GM23338 (cell line): ENCODE results near the gene CNOT10. TPM values are rescaled to one million over a fixed set of nuclear protein-coding genes. Genes with fewer than 3 reads are reported as not detected.

Experiments used
- ATAC-seq: fragments of 200-7000 bp; cut with Tn5 transposase; 3 replicates; pipeline ENCODE4 v1.9.1; 2020
- DNase-seq: peaks from one replicate; pipeline ENCODE4 v3.0.0-alpha.2; 2015; ENCODE audit warnings: low spot score
- H2AFZ ChIP-seq: fragments of 200-600 bp; sonication (generic); 2 replicates; pipeline ENCODE4 v1.8.0; 2016; ENCODE audit warnings: antibody characterized with exemption, mild to moderate bottlenecking, moderate library complexity
- H3F3A ChIP-seq: fragments of 200-600 bp; sonication (generic); replicated peaks from 2 replicates; pipeline ENCODE4 v1.8.0; 2017; ENCODE audit warnings: antibody characterized with exemption, mixed run types, low read depth
- H3K27ac ChIP-seq: fragments of 200-600 bp; sonication (generic); 2 replicates; pipeline ENCODE4 v1.6.1; 2016; ENCODE audit warnings: low read depth
- H3K27me3 ChIP-seq: fragments of 200-600 bp; sonication (generic); 2 replicates; pipeline ENCODE4 v1.8.0; 2016; ENCODE audit warnings: mild to moderate bottlenecking, mixed run types, moderate library complexity; ENCODE audit not compliant: insufficient read depth
- H3K36me3 ChIP-seq: fragments of 200-600 bp; sonication (generic); 2 replicates; pipeline ENCODE4 v1.8.0; 2016; ENCODE audit warnings: mild to moderate bottlenecking; ENCODE audit not compliant: insufficient read depth
- H3K4me1 ChIP-seq: fragments of 200-600 bp; sonication (generic); 2 replicates; pipeline ENCODE4 v1.8.0; 2016; ENCODE audit warnings: mild to moderate bottlenecking, moderate library complexity; ENCODE audit not compliant: insufficient read depth
- H3K4me2 ChIP-seq: fragments of 200-600 bp; sonication (generic); 2 replicates; pipeline ENCODE4 v1.7.1; 2017; ENCODE audit warnings: mixed run types
- H3K4me3 ChIP-seq: fragments of 200-600 bp; sonication (generic); 2 replicates; pipeline ENCODE4 v1.6.1; 2016; ENCODE audit warnings: mixed run types
- H3K79me2 ChIP-seq: fragments of 200-600 bp; sonication (generic); replicated peaks from 2 replicates; pipeline ENCODE4 v1.8.0; 2017; ENCODE audit warnings: mild to moderate bottlenecking; ENCODE audit not compliant: insufficient read depth
- H3K9me2 ChIP-seq: fragments of 200-600 bp; sonication (generic); 2 replicates; pipeline ENCODE4 v1.8.0; 2017; ENCODE audit not compliant: insufficient read depth
- H4K20me1 ChIP-seq: fragments of 200-600 bp; sonication (generic); replicated peaks from 2 replicates; pipeline ENCODE4 v1.8.0; 2017; ENCODE audit warnings: mild to moderate bottlenecking; ENCODE audit not compliant: insufficient read depth
- H3K27ac Mint-ChIP-seq: 2 replicates; pipeline ENCODE4 v1.8.0; 2020; ENCODE audit warnings: inconsistent platforms, mild to moderate bottlenecking, moderate library complexity, mixed read lengths
- H3K27me3 Mint-ChIP-seq: 3 replicates; pipeline ENCODE4 v1.8.0; 2022; ENCODE audit warnings: low read depth, mild to moderate bottlenecking, moderate library complexity, mixed read lengths, inconsistent platforms; ENCODE audit not compliant: insufficient read depth, poor library complexity
- H3K36me3 Mint-ChIP-seq: 3 replicates; pipeline ENCODE4 v1.8.0; 2021; ENCODE audit warnings: low read depth, mild to moderate bottlenecking, inconsistent platforms, moderate library complexity, mixed read lengths
- H3K4me1 Mint-ChIP-seq: 3 replicates; pipeline ENCODE4 v1.8.0; 2020; ENCODE audit warnings: mild to moderate bottlenecking, inconsistent platforms, mixed read lengths
- H3K4me3 Mint-ChIP-seq: 3 replicates; pipeline ENCODE4 v1.8.0; 2021; ENCODE audit warnings: moderate library complexity, mild to moderate bottlenecking, inconsistent platforms, mixed read lengths
- H3K9me3 Mint-ChIP-seq: 3 replicates; pipeline ENCODE4 v1.8.0; 2020; ENCODE audit warnings: moderate library complexity, mild to moderate bottlenecking, inconsistent platforms, mixed read lengths
- CREB1 ChIP-seq: fragments of 250-450 bp; sonication (Bioruptor Pico); IDR thresholded peaks from 2 replicates; pipeline ENCODE4 v1.5.0; 2020; ENCODE audit warnings: low read depth, mild to moderate bottlenecking, moderate library complexity
- CTCF ChIP-seq, 2 experiments: fragments of 200-600 bp in 1 of 2; sonication (generic) in 1 of 2; conservative IDR thresholded peaks; 2 replicates each; pipeline versions ENCODE4 v1.5.1 to v1.6.1; 2016 to 2017; ENCODE audit warnings: antibody characterized with exemption in 2 of 2, low read depth in 2 of 2, mild to moderate bottlenecking in 2 of 2, moderate library complexity in 1 of 2
- ETS1 ChIP-seq: IDR thresholded peaks from 2 replicates; pipeline ENCODE4 v1.6.1; 2016; ENCODE audit warnings: antibody characterized with exemption
- EZH2 ChIP-seq: fragments of 200-600 bp; sonication (generic); IDR thresholded peaks from one replicate; pipeline ENCODE4 v1.8.0; 2017; ENCODE audit warnings: antibody characterized with exemption, mild to moderate bottlenecking, low read depth; ENCODE audit not compliant: unreplicated experiment
- EZH2phosphoT487 ChIP-seq: fragments of 200-600 bp; sonication (generic); IDR thresholded peaks from one replicate; pipeline ENCODE4 v1.8.1; 2018; ENCODE audit warnings: antibody characterized with exemption; ENCODE audit not compliant: unreplicated experiment
- JUNB ChIP-seq: IDR thresholded peaks from one replicate; pipeline ENCODE4 v1.6.1; 2016; ENCODE audit warnings: antibody characterized with exemption; ENCODE audit not compliant: unreplicated experiment
- NANOG ChIP-seq: IDR thresholded peaks from 2 replicates; pipeline ENCODE4 v1.6.1; 2016; ENCODE audit warnings: antibody characterized with exemption, borderline replicate concordance
- POLR2AphosphoS5 ChIP-seq: IDR thresholded peaks from 2 replicates; pipeline ENCODE4 v1.6.1; 2016; ENCODE audit warnings: antibody characterized with exemption, low read depth
- STAT1 ChIP-seq: IDR thresholded peaks from one replicate; pipeline ENCODE4 v1.6.1; 2016; ENCODE audit warnings: antibody characterized with exemption; ENCODE audit not compliant: unreplicated experiment
- ZNF114 ChIP-seq: fragments of 250-450 bp; sonication (Bioruptor Pico); IDR thresholded peaks from 2 replicates; pipeline ENCODE4 v1.5.0; 2020; ENCODE audit warnings: mild to moderate bottlenecking, moderate library complexity
- ZNF331 ChIP-seq: fragments of 250-450 bp; sonication (Bioruptor Pico); IDR thresholded peaks from 2 replicates; pipeline ENCODE4 v1.5.0; 2020; ENCODE audit warnings: low read depth, mild to moderate bottlenecking, moderate library complexity
- polyA plus RNA-seq: library from polyadenylated mRNA; unstranded; fragments of >200 nt; fragmentation: Nextera tagmentation; extraction: Ambion mirVana; gene quantifications from 2 replicates; pipeline ENCODE4 v1.2.1, GENCODE V29; 2016
- total RNA-seq: library from RNA; depleted of rRNA; stranded (reverse); fragments of >200 nt; shearing (Covaris generic); gene quantifications from 2 replicates; pipeline ENCODE4 v1.2.3, GENCODE V29; 2014
- TF ChIP-seq, protein P1 (sequence below): IDR thresholded peaks from one replicate; pipeline ENCODE4 v1.6.1; 2018; ENCODE audit warnings: antibody characterized with exemption; ENCODE audit not compliant: unreplicated experiment

Gene CNOT10
- total and polyA plus RNA-seq, 2 experiments from 2014 or later = 27.2 to 46.9 TPM

GRCh38 chr3:32733631-32734229, 48.7 kb downstream of the CNOT10 start:
- Mint-ChIP-seq H3K9me3 (no peaks in the 10 kb centered on the region), H3K27ac (no peak overlapping the region), H3K4me1 (peaks cover 14% of the 10 kb centered on the region), H3K4me3 (no peak overlapping the region), H3K36me3 (peaks cover 57% of the 10 kb centered on the region), H3K27me3 (no peaks in the 10 kb centered on the region)
- peak; percentile 69 to 74 for TF ChIP-seq CTCF (conservative IDR thresholded peaks at IDR 0.05; ENCODE audit: low read depth in 2 of 2)
- no peak for TF ChIP-seq CREB1 (CRISPR knock-in tag)
- TF ChIP-seq POLR2AphosphoS5 = no peak
- DNase-seq (peak; percentile 35), ATAC-seq (peak; percentile 33; the same call in 2 of the 3 replicates)
- Histone ChIP-seq H2AFZ (no peak overlapping the region), H4K20me1 (0 out of 2 replicates have a peak, but pooled peaks cover 4% of the 10 kb centered on the region), H3K4me1 (peaks cover 15% of the 10 kb centered on the region), H3K4me3 (no peak overlapping the region), H3F3A (peaks cover 8% of the 10 kb centered on the region), H3K79me2 (peaks cover 10% of the 10 kb centered on the region), H3K36me3 (no peaks in the 10 kb centered on the region), H3K27ac (peak overlapping the region; percentile 62), H3K4me2 (no peak overlapping the region), H3K27me3 (no peaks in the 10 kb centered on the region), H3K9me2 (no peaks in the 10 kb centered on the region)

GRCh38 chr3:32734756-32735155, 49.8 kb downstream of the CNOT10 start:
- Histone ChIP-seq H3K9me2 (no peaks in the 10 kb centered on the region), H3K4me1 (peaks cover 15% of the 10 kb centered on the region), H3F3A (0 out of 2 replicates have a peak, but pooled peaks cover 4% of the 10 kb centered on the region), H3K27me3 (no peaks in the 10 kb centered on the region), H3K79me2 (peaks cover 3% of the 10 kb centered on the region), H3K4me2 (peak overlapping the region; percentile 4; the same call in 1 of the 2 replicates), H3K4me3 (no peak overlapping the region), H4K20me1 (0 out of 2 replicates have a peak, but pooled peaks cover 4% of the 10 kb centered on the region), H3K36me3 (no peaks in the 10 kb centered on the region), H2AFZ (no peak overlapping the region), H3K27ac (peak overlapping the region; percentile 62)
- Mint-ChIP-seq H3K4me1 (peaks cover 10% of the 10 kb centered on the region), H3K4me3 (no peak overlapping the region), H3K9me3 (no peaks in the 10 kb centered on the region; the same call in 2 of the 3 replicates), H3K27me3 (no peaks in the 10 kb centered on the region), H3K36me3 (peaks cover 60% of the 10 kb centered on the region), H3K27ac (peak overlapping the region; percentile 85)
- DNase-seq (peak; percentile 77), ATAC-seq (peak; percentile 86)
- TF ChIP-seq NANOG (no peak), ZNF331 (CRISPR knock-in tag) (no peak), EZH2 (no peak), STAT1 (no peak), CTCF (conservative IDR thresholded peaks at IDR 0.05; ENCODE audit: low read depth in 2 of 2) (no peak), POLR2AphosphoS5 (no peak), EZH2phosphoT487 (no peak), CREB1 (CRISPR knock-in tag) (no peak), ETS1 (no peak), ZNF114 (no peak), JUNB (no peak)
- TF ChIP-seq, protein P1, sequence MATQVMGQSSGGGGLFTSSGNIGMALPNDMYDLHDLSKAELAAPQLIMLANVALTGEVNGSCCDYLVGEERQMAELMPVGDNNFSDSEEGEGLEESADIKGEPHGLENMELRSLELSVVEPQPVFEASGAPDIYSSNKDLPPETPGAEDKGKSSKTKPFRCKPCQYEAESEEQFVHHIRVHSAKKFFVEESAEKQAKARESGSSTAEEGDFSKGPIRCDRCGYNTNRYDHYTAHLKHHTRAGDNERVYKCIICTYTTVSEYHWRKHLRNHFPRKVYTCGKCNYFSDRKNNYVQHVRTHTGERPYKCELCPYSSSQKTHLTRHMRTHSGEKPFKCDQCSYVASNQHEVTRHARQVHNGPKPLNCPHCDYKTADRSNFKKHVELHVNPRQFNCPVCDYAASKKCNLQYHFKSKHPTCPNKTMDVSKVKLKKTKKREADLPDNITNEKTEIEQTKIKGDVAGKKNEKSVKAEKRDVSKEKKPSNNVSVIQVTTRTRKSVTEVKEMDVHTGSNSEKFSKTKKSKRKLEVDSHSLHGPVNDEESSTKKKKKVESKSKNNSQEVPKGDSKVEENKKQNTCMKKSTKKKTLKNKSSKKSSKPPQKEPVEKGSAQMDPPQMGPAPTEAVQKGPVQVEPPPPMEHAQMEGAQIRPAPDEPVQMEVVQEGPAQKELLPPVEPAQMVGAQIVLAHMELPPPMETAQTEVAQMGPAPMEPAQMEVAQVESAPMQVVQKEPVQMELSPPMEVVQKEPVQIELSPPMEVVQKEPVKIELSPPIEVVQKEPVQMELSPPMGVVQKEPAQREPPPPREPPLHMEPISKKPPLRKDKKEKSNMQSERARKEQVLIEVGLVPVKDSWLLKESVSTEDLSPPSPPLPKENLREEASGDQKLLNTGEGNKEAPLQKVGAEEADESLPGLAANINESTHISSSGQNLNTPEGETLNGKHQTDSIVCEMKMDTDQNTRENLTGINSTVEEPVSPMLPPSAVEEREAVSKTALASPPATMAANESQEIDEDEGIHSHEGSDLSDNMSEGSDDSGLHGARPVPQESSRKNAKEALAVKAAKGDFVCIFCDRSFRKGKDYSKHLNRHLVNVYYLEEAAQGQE = no peak
